TTC549 (cell line): Measurements from ENCODE around the gene ARHGEF28.

Experiments
- FAIRE-seq: peaks from 2 replicates; lab custom pipeline; 2012; peaks lifted over from hg19 to GRCh38; lab: Jason Lieb, UNC

The ARHGEF28 gene

GRCh38 chr5:73969195-73970036 is 343.4 kb downstream of the ARHGEF28 start:
- no peak for FAIRE-seq

GRCh38 chr5:73971326-73971725 is 345.3 kb downstream of the ARHGEF28 start:
- FAIRE-seq = no peak

- no peak for FAIRE-seq
These were observed 347.1 kb downstream of the ARHGEF28 start for GRCh38 chr5:73973135-73973534.

- no peak for FAIRE-seq
These were observed 348.9 kb downstream of the ARHGEF28 start for GRCh38 chr5:73974871-73975360.

GRCh38 chr5:73975845-73976244 is 349.8 kb downstream of the ARHGEF28 start:
- FAIRE-seq = no peak

GRCh38 chr5:73977146-73977545 is 351.1 kb downstream of the ARHGEF28 start:
- FAIRE-seq = no peak

- no peak for FAIRE-seq
These were observed 353.3 kb downstream of the ARHGEF28 start for GRCh38 chr5:73979321-73979720.

- no peak for FAIRE-seq
These were observed 355.7 kb downstream of the ARHGEF28 start for GRCh38 chr5:73981704-73982103.

GRCh38 chr5:73983644-73984043 is 357.6 kb downstream of the ARHGEF28 start:
- FAIRE-seq = no peak

GRCh38 chr5:73985145-73985544 is 359.1 kb downstream of the ARHGEF28 start:
- FAIRE-seq = no peak

GRCh38 chr5:73986729-73987128 is 360.7 kb downstream of the ARHGEF28 start:
- FAIRE-seq = no peak

- FAIRE-seq = no peak
These were observed 361.9 kb downstream of the ARHGEF28 start for GRCh38 chr5:73987915-73988314.

- FAIRE-seq = no peak
These were observed 364.0 kb downstream of the ARHGEF28 start for GRCh38 chr5:73989956-73990355.
